ENCODE measurements around the gene UBAC2.
A peak's percentile ranks its signal among the peaks of the same experiment; 100 is the strongest.
"Not testable (repeated sequence)": the region's sequence is repeated elsewhere in the genome, so short reads cannot be mapped to it uniquely, and the experiment has no call there.

The UBAC2 gene

DNA sequence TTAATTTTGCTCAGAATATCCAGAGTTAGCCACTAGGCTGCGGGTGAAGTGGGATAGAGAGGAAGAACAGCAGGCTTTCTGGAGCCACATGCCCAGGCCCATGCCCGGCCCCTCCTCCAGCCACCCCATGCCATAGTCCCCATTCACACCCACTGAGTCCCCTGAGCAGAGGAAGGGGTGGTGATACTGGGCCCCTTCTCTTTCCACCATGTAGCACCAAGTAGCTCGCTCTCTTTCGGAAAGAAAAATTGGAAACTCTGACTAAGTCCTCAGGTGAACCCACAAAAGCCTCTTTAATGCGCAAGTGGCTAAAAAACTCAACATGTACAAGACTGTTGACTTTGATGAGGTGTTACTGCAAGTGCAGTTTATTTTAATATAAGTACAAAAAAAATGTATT is 183.3 kb downstream of the UBAC2 start:
- ATAC-seq (replicated peaks; ENCODE audit: extremely low read depth, poor library complexity, severe bottlenecking), result no peak
- peak overlapping the region; percentile 72 for H3K4me3 Mint-ChIP-seq
- peak overlapping the region; percentile 97 for H3K27ac Mint-ChIP-seq (ENCODE audit: low read depth)
- DNase-seq (ENCODE audit: low spot score in 2 of 2), result peak in 1 of 2 donors; percentile 12
- peaks cover 44% of the 10 kb centered on the region for H3K36me3 Mint-ChIP-seq (ENCODE audit: insufficient read depth)
- peaks cover 65% of the 10 kb centered on the region for H3K4me1 Mint-ChIP-seq
- no peaks in the 10 kb centered on the region for H3K27me3 Mint-ChIP-seq
- H3K9me3 Mint-ChIP-seq, result no peaks in the 10 kb centered on the region

DNA sequence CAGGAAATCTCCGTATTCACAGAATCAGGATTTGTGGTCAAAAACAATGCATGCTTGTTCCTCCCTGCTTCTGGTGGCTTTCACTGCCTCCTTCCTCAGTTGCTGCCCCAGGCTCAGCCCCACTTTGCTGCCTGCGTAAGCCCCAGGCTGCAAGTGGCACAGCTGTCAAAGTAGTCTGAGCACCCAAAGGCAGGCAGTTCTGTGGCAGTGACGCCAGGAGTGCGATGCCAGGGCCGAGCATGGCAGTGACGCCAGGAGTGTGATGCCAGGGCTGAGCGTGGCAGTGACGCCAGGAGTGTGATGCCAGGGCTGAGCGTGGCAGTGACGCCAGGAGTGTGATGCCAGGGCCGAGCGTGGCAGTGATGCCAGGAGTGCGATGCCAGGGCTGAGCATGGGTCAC is 183.8 kb downstream of the UBAC2 start:
- Mint-ChIP-seq H3K36me3 (ENCODE audit: insufficient read depth) (peaks cover 43% of the 10 kb centered on the region), H3K27ac (ENCODE audit: low read depth) (peak overlapping the region; percentile 97), H3K9me3 (no peaks in the 10 kb centered on the region), H3K27me3 (no peaks in the 10 kb centered on the region), H3K4me3 (no peak overlapping the region), H3K4me1 (peaks cover 64% of the 10 kb centered on the region)
- peak in 1 of 2 donors; percentile 14 for DNase-seq (ENCODE audit: low spot score in 2 of 2)
- no peak for ATAC-seq (replicated peaks; ENCODE audit: extremely low read depth, poor library complexity, severe bottlenecking)

DNA sequence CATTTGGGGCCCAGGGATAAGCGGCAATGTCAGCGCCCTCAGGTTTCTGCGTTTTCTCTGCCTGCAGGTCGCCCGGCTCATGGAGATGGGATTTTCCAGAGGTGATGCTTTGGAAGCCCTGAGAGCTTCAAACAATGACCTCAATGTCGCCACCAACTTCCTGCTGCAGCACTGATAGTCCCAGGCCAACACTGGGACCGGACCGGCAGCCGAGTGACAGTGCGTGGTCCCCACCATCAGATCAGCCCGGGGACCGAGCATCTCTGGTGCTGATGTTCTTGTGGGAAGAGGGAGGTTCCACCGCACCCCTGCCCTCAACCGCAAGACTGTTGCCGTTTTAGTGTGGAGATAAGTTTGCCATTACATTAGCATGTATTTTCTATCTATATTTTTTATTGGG is 184.5 kb downstream of the UBAC2 start:
- DNase-seq (ENCODE audit: low spot score in 2 of 2), result peak in 1 of 2 donors; percentile 10
- no peaks in the 10 kb centered on the region for H3K9me3 Mint-ChIP-seq
- no peaks in the 10 kb centered on the region for H3K27me3 Mint-ChIP-seq
- no peak overlapping the region for H3K27ac Mint-ChIP-seq (ENCODE audit: low read depth)
- peaks cover 57% of the 10 kb centered on the region for H3K4me1 Mint-ChIP-seq
- peaks cover 38% of the 10 kb centered on the region for H3K36me3 Mint-ChIP-seq (ENCODE audit: insufficient read depth)
- H3K4me3 Mint-ChIP-seq, result no peak overlapping the region
- ATAC-seq (replicated peaks; ENCODE audit: extremely low read depth, poor library complexity, severe bottlenecking), result no peak

DNA sequence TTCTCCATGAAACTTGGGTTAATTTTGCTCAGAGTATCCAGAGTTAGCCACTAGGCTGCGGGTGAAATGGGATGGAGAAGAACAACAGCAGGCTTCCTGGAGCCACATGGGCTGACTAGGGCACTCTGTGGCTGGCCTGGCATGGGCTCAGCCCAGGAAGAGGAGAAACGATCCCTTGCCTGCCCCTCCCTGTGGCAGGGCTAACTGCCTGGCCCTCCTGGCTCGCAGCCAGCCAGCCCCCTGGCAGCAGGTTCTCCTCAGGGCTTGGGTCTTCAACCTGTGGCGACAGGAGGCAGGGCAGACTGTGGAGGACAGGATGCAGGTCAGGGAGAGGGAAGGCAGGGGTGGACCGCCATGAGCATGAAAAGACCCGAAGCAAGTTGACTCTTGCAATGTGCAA is 185.3 kb downstream of the UBAC2 start:
- Mint-ChIP-seq H3K4me3 (no peak overlapping the region), H3K4me1 (peaks cover 49% of the 10 kb centered on the region), H3K27me3 (no peaks in the 10 kb centered on the region), H3K27ac (ENCODE audit: low read depth) (no peak overlapping the region), H3K36me3 (ENCODE audit: insufficient read depth) (peaks cover 35% of the 10 kb centered on the region), H3K9me3 (no peaks in the 10 kb centered on the region)
- ATAC-seq (replicated peaks; ENCODE audit: extremely low read depth, poor library complexity, severe bottlenecking), result no peak
- DNase-seq (ENCODE audit: low spot score in 2 of 2), result no peak

DNA sequence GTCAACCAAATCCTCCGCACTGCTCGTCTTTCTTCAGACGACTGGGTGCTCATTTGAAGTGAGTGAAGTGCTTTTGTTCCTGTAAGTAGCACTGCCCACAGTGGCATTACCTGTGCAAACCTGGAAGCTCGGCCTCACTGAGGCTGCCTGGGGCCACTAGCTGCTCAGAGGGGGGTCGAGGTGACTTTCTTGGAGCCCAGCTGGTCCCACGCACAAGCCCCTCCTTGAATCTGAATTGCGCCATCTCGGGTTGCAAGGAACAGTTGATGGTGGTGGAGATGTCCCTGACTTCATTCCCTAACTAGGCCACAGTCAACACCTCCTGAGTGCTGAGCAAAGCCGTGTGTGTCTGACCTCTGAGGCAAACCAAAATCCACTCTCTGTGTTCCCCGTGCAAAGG is 185.8 kb downstream of the UBAC2 start:
- peaks cover 32% of the 10 kb centered on the region for H3K36me3 Mint-ChIP-seq (ENCODE audit: insufficient read depth)
- H3K27me3 Mint-ChIP-seq, result no peaks in the 10 kb centered on the region
- ATAC-seq (replicated peaks; ENCODE audit: extremely low read depth, poor library complexity, severe bottlenecking) (no peak), DNase-seq (ENCODE audit: low spot score in 2 of 2) (no peak)
- H3K4me1 Mint-ChIP-seq, result peaks cover 43% of the 10 kb centered on the region
- no peak overlapping the region for H3K4me3 Mint-ChIP-seq
- no peaks in the 10 kb centered on the region for H3K9me3 Mint-ChIP-seq
- H3K27ac Mint-ChIP-seq (ENCODE audit: low read depth), result no peak overlapping the region

DNA sequence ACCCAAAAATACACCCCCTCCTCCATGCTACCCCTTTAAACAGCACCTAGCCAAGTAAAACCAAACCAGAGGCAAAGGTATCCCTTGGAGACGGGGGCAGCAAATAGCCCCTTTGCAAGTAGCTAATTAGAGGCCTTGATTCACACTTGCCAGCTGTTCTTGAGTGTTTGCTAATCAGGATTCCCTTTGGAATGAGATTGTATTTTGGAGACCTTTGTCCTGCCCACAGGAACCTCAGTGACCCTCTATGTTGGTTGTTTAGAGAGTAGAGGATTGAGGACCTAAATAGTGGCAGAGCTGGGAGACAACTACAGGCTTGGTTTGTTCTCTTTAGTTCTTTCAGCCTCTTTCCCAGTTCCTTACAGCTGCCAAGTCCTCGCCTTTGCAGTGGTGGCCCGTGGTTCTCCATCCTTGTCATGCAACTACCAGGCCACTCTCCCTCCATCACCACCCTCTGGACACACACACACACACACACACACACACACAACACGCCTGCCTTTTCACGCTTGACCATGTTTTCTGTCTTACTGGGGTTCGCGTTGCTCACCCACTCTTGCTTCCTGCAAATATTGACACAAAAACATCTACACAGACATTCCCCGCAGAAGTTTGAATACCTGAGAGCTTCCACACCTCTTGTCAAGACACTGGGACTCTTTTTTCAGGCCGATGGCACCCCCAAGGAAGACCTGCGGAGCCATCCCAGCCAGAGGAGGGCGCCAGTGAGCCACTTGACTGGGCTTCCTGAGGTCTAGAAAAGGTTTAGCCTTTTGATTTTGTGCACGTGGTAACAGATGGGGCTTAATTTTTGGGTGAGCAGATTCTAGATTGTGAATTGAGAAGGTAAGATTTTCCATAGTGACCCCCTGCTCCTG is 186.5 kb downstream of the UBAC2 start:
- peak overlapping the region; percentile 29 for H3K4me3 Mint-ChIP-seq

DNA sequence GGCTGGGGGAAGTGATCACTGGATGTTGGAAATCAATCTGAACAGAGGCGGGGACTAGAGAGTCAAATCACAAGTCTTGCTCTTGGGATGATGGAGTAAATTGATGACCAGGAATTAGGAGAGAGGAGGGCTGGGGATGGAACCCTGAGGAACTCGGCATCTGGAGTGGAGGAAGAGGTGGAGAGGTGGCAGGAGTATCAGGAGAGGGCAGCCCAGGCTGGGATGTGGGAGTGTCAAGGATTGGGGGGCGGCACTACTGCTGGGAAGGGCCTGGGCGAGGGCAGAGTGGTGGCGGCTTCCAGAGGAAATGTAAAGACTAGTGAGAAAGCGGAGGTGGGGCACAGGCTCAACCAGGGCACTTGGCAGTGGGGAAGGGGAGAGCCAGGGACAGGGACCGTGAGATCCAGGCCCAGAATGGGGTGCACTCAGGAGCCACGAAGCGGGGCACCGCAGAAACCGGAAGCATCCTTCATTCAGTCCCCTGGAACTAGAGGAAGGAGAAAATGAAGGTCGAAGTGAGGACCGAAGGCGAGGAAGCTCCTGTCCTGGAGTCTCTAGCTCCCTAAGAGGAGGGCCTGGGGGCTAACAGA is 187.8 kb downstream of the UBAC2 start:
- Mint-ChIP-seq H3K4me3 (no peak overlapping the region), H3K36me3 (ENCODE audit: insufficient read depth) (peaks cover 18% of the 10 kb centered on the region), H3K27ac (ENCODE audit: low read depth) (peak overlapping the region; percentile 94), H3K9me3 (no peaks in the 10 kb centered on the region), H3K4me1 (peaks cover 25% of the 10 kb centered on the region), H3K27me3 (no peaks in the 10 kb centered on the region)
- DNase-seq (ENCODE audit: low spot score in 2 of 2) (no peak), ATAC-seq (replicated peaks; ENCODE audit: extremely low read depth, poor library complexity, severe bottlenecking) (no peak)

More for the DNA sequence above, 186.5 kb downstream of the UBAC2 start:
- ATAC-seq (replicated peaks; ENCODE audit: extremely low read depth, poor library complexity, severe bottlenecking), result peak; percentile 22
- peak overlapping the region; percentile 94 for H3K27ac Mint-ChIP-seq (ENCODE audit: low read depth)
- H3K27me3 Mint-ChIP-seq, result no peaks in the 10 kb centered on the region
- peak; percentile 78 to 85 for DNase-seq (ENCODE audit: low spot score in 2 of 2)
- H3K36me3 Mint-ChIP-seq (ENCODE audit: insufficient read depth), result peaks cover 26% of the 10 kb centered on the region
- peaks cover 37% of the 10 kb centered on the region for H3K4me1 Mint-ChIP-seq
- no peaks in the 10 kb centered on the region for H3K9me3 Mint-ChIP-seq

DNA sequence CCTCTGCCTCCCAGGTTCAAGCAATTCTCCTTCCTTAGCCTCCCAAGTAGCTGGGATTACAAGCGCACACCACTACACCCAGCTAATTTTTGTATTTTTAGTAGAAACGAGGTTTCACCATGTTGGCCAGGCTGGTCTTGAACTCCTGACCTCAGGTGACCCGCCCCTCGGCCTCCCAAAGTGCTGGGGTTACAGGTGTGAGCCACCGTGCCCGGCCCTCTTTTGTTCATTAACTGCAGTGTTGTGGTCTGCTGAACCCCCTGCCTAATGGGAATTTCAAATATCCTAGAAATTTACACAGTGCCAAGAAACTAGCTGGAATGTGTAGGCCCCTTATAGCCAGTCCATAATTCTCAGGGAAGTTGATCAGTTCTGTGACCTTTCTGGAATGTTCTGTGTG is 188.4 kb downstream of the UBAC2 start:
- peaks cover 25% of the 10 kb centered on the region for H3K4me1 Mint-ChIP-seq
- not testable (repeated sequence) for DNase-seq (ENCODE audit: low spot score in 2 of 2); ATAC-seq (replicated peaks; ENCODE audit: extremely low read depth, poor library complexity, severe bottlenecking); H3K27me3 Mint-ChIP-seq; H3K4me3 Mint-ChIP-seq; H3K9me3 Mint-ChIP-seq
- H3K36me3 Mint-ChIP-seq (ENCODE audit: insufficient read depth), result peaks cover 14% of the 10 kb centered on the region
- peak overlapping the region; percentile 61 for H3K27ac Mint-ChIP-seq (ENCODE audit: low read depth)

DNA sequence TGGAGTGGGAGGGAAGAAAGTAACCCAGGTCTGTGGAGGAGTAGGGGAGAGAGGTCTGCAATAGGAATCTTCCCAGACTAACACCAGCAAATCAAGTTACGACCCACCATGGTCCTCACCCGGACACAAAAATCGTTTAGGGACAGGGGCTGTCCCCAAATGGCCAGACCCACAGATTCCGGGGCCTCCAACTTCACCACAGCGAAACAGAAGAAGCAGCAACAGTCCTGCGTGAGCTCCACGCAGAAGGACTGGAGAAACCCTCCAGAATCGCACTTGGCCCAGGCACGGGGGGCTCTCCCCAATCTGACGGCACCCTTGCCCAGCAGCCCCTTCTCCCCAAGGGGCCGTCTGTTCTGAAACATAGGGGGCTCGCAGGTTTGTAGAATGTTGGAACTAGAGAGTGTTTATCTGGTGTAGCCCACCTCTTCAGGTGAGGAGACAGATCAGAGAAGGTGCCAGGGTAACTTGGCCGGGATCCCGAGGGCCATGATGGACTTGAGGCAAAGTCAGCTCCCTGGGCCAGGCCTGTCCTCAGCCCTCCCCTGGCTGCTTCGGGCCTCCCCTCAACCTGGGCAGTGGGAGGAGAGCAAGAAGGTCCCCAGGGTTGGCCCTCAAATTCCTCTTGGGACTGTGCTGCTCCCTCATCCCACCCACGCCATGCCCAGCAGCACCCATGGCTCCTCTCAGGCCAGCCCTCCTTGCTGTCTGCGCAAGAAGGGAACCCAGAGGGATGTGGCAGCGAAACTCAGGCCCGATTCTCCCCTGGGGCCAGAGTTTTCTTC is 189.1 kb downstream of the UBAC2 start:
- no peak for ATAC-seq (replicated peaks; ENCODE audit: extremely low read depth, poor library complexity, severe bottlenecking)
- no peak overlapping the region for H3K4me3 Mint-ChIP-seq
- H3K4me1 Mint-ChIP-seq, result peaks cover 29% of the 10 kb centered on the region
- no peak for DNase-seq (ENCODE audit: low spot score in 2 of 2)
- no peaks in the 10 kb centered on the region for H3K9me3 Mint-ChIP-seq
- peak overlapping the region; percentile 61 for H3K27ac Mint-ChIP-seq (ENCODE audit: low read depth)
- peaks cover 11% of the 10 kb centered on the region for H3K36me3 Mint-ChIP-seq (ENCODE audit: insufficient read depth)
- H3K27me3 Mint-ChIP-seq, result no peaks in the 10 kb centered on the region

DNA sequence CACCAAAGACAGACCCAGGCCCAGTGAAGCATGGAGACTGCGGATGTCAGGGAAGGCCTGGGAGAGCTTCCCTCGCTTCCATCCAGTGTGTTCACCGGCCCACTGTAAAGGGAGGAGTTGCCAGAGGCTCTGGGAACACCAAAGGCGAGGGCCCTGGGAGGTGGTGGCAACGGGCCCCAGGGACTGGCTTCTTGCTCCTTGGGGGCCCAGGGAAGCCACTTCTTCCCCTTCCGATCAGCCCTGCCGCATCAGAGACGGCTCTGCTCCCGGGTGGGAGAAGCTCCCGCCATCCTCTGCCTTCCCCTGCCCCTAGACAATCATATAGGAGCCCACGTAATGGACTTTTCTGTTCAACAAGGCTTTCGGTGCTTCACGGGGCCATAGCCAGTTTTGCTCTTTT is 189.9 kb downstream of the UBAC2 start:
- H3K9me3 Mint-ChIP-seq, result no peaks in the 10 kb centered on the region
- peaks cover 37% of the 10 kb centered on the region for H3K4me1 Mint-ChIP-seq
- no peak for ATAC-seq (replicated peaks; ENCODE audit: extremely low read depth, poor library complexity, severe bottlenecking)
- H3K36me3 Mint-ChIP-seq (ENCODE audit: insufficient read depth), result peaks cover 9% of the 10 kb centered on the region
- H3K27me3 Mint-ChIP-seq, result no peaks in the 10 kb centered on the region
- H3K4me3 Mint-ChIP-seq, result no peak overlapping the region
- H3K27ac Mint-ChIP-seq (ENCODE audit: low read depth), result no peak overlapping the region
- DNase-seq (ENCODE audit: low spot score in 2 of 2), result no peak

DNA sequence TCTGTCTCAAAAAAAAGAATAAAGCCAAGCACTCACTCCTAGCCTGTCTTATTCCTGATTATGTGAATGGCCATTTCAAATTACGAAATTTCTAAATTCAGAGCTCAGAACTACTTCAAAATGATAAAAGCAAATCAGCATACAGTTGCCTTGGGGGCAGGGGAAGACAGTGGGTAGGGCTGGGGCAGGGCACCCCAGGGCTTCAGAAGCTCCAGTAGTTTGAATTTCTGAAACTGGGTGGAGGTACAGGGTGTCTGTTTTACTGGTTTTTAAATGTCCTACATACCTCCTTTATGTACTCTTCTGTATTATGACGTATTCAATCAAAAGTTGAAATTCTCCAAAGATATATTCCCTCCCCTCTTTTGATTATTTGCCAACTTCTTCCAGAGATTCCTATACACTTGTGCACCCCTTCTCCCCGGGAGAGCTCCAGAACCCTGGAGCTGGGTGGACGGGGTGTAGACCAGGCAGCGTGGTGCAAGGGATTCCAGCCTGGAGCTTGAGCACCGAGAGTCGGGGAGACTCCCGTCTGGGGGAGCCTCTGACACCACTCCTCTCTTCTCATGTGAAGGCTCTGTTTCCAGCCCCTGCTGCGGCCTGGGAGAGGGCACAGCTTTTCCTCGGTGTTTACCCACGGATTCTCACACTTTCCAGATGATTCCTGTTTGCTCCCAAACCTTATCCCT is 191.3 kb downstream of the UBAC2 start:
- Mint-ChIP-seq H3K27ac (ENCODE audit: low read depth) (no peak overlapping the region), H3K27me3 (no peaks in the 10 kb centered on the region), H3K9me3 (no peaks in the 10 kb centered on the region), H3K36me3 (ENCODE audit: insufficient read depth) (peaks cover 9% of the 10 kb centered on the region), H3K4me1 (peaks cover 36% of the 10 kb centered on the region), H3K4me3 (no peak overlapping the region)
- no peak for ATAC-seq (replicated peaks; ENCODE audit: extremely low read depth, poor library complexity, severe bottlenecking)
- DNase-seq (ENCODE audit: low spot score in 2 of 2), result no peak

DNA sequence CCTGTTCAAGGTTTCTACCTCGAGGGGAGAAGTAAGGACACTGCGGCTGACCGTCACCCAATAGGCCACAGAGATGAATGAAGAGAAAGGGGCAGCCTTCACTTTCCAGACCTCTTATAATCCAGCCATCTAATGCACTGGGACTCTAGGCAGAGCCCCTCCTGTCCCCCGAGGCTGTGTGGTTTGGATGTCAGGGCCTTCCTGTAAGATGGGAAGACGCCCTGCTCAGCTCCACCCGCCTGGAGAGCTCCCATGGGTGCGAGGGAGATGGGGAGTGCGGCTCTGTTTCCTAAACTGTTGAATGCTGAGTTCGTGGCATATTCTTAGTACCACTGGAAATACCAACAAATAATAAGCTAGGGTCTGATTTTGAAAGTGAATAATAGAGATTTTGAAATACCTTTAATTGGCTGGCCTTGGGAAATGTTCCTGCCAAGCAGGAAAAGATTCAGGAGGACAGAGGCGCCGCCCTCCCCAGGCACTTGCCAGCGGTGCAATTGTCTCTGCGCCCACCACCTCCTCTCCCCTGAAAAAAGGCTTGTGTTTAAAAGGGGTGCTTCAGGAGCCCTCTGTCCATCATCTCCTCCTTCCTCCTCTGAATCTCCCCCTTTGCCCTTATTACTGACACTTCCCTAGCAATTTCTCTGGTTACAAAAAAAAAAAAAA is 191.9 kb downstream of the UBAC2 start:
- DNase-seq (ENCODE audit: low spot score in 2 of 2) (no peak), ATAC-seq (replicated peaks; ENCODE audit: extremely low read depth, poor library complexity, severe bottlenecking) (no peak)
- Mint-ChIP-seq H3K4me3 (no peak overlapping the region), H3K27ac (ENCODE audit: low read depth) (peak overlapping the region; percentile 44), H3K9me3 (no peaks in the 10 kb centered on the region), H3K4me1 (peaks cover 30% of the 10 kb centered on the region), H3K36me3 (ENCODE audit: insufficient read depth) (peaks cover 5% of the 10 kb centered on the region), H3K27me3 (no peaks in the 10 kb centered on the region)
